ENCODE results near the gene FAM111A.

Gene FAM111A

DNA sequence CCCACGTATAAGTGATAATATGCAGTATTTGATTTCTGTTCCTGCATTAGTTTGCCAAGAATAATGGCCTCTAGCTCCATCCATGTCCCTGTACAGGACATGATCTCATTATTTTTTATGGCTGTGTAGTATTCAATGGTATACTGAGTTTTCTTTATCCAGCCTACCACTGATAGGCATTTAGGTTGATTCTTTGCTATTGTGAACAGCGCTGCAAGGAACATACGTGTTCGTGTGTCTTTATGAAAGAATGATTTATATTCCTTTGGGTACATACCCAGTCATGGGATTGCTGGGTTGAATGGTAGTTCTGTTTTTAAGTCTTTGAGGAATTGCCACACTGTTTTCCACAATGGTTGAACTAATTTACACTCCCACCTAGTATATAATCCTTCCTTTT, 1.5 kb upstream of the FAM111A start:
- DNase-seq (ENCODE audit: low spot score), result no peak

DNA sequence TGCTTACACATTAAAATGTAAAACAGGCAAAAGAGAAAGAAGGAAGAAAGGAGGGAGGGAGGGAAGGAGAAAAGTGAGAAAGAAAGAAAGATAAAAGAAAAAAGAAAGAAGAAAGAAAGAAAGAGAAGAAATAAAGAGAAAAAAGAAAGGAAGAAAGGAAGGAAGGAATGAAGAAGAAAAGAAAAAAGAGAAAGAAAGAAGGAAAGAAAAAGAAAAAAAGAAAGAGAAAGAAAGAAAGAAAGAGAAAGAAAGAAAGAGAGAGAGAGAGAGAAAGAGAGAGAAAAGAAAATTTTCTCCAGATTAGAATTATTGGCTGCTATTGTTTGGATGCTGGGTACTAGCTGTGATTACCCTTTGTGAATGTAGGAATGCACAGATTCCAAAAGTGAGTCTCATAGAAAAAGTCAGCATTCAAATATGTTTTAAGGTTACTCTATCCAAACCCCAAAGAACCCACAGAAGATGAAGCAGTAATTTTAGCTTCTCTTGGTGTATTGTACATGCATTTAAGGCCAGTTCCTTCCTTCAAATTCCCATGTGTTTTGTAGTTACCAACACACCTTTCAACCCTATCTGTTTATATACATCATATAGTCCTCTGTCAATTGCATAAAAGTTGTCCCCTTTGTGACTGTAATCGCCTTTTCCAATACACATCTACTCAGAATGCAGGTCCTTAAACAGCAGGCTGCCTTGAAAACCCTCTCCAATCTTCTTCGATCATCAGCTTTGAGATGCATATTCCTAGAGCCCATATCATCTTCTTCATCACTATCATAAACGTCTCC, 789 bp upstream of the FAM111A start:
- DNase-seq (ENCODE audit: low spot score), result no peak

DNA sequence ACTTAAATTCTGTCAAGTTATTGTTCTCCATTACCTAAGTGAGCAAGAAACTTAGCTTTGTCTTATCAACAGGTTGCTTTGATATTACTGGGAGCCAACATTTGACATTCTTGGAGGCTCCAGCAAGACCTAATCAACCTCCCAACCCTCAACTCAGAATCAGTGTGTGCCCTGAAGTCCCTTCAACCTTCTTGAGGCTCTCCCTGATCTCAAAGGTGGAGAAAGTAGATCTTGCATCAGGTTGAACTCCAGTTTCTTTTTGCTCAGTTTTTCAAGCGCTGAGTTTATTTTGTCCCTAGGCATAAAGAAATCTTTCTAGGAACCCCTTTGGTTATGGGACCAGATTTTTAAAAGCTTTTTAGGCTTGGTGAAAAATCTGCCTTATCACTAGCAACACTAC, 1.4 kb downstream of the FAM111A start:
- DNase-seq (ENCODE audit: low spot score), result no peak

DNA sequence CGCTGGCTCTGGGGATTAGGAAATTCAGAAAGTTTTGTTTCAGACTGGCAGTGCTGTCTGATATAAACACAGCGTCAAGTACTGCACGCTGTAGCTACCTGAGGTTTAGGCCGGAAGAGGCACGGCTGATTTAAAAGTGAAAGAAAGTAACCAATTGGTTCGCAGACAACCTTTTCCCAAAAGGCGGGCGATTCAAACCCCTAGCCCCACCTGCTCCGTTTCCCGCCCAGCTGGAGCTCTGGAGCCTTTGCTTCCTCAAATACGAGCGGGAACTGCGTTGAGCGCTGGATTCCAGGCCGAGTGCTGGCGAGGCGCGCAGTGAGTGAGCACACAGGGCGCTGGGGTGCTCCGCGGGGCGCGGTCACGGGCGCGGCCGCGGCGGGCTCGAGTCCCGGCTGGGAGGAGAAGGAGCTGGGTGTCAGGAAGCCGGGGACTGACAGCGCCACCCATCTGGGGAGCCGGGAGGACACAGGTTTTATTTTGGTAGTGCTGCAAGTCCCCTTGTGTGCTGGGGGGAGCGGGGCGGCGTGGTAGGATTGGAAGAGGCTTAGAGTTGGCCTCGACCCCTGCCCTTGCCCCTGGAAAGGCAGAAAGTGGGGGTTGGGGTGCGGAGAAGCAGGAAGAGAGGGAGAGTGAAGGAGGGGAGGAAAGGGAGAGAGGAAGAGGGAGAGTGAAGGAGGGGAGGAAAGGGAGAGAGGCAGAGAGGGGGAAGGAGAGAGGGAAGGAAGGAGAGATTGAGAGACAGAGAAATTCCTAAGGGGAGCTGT, 2.1 kb downstream of the FAM111A start:
- DNase-seq (ENCODE audit: low spot score), result peak; percentile 39

DNA sequence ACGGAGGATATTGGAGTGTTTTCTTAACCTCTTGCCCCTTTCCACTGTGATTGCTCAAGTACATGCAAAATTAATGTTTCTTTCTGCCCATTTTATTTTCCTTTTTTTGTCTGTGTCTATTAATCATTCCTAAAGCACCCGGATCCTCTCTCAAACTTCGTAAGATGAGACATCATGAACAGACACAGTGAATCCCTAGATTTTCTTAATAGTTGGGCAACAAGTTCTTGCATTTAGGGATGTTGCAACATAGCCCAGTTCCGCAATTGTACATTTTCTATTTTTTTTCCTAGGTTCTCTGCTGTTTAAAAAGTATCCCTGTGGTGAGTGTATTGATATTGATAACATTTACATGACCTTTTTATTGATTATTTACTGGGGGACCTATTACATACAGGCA, 2.9 kb downstream of the FAM111A start:
- DNase-seq (ENCODE audit: low spot score), result no peak

GRCh38 chr11:59151761-59152160, 9.1 kb downstream of the FAM111A start:
- no peak for DNase-seq (ENCODE audit: low spot score)

- no peak for DNase-seq (ENCODE audit: low spot score)
Measured at GRCh38 chr11:59152312-59152951, 9.8 kb downstream of the FAM111A start.

DNA sequence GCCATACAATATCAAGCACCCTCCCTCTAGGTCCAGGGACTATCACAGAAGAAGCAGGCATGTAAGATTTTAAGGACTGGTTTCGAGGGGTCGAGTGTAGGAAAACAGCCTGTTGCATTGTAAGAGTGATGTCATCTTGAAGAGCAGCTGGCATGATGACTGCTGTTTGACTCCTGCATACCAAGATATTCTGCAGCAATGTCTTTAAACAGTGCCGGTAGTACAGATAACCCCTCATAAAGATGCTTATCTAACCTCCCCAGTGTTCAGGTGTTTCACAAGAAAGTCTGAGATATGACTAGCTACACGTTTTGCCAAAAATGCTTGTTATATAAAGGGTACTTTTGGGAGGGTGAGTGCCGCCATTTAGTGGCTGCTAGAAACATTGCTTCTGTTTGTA, 12.0 kb downstream of the FAM111A start:
- no peak for DNase-seq (ENCODE audit: low spot score)

- DNase-seq (ENCODE audit: low spot score), result no peak
Measured at GRCh38 chr11:59157433-59157832, 14.8 kb downstream of the FAM111A start.

- peak; percentile 63 for DNase-seq (ENCODE audit: low spot score)
Measured at GRCh38 chr11:59158206-59159068, 15.8 kb downstream of the FAM111A start.

DNA sequence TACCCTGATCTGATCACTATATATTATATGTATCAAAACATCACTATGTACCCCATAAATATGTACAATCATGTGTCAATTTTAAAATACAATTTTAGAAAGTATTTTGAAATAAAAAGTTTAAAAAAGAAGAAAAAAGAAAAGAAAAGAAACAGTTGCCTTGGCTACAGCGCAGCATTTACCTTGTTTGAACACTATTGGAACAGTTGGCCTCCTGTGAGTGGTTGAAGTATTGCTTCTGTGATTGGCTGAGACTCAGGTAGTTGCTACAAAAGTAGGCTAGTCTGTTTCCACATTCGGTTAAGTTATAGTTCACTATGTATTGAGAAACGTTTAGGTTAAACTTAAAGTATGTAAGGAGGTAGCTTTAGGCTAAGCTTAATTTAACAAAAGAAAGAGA, 21.4 kb downstream of the FAM111A start:
- DNase-seq (ENCODE audit: low spot score), result no peak

DNA sequence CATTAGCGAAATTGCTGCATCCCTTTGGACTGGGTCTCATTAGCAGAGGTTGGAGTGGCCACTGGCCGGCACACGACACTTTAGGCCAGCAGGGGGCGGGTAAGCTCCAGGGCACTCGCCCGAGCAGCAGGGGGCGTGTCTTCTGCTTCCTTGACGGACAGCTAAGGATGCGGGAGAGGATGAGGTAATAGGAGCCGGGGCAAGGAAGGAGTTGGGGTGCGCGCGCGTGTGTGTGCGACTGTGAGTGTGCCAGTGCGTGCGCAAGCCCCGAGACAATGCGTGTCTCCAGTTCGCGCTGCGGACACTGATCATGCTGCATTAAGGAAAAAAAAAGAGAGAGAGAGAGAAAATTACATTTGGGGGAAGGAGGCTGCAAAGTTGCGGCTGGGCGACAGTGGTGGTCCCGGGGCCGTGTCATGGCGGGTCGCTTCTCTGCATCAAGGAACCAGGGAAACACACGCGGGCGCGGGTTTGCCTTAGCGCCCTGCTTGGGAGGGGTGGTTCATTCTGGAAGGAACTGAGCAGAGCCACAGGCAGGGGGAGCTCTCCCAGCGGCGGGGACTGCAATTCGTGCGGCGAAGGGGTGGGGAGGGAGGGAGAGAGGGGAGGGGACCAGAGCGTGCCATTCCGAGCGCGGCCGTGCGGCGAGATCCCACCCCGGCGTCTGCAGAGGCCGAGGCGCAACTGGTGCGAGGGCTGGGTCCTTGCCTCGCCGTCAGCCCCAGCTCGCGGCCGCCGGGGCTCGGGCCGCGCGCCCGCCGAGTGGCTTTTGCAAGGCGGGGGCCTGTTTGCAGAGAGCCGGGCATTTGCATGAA, 29.1 kb downstream of the FAM111A start, which contains the start of gene DTX4:
DTX4 (plus strand) TSS at position 625 of the 815 bp plus-strand sequence. CDS start 464 bp downstream, outside the sequence.
- peak; percentile 89 for DNase-seq (ENCODE audit: low spot score)

DNA sequence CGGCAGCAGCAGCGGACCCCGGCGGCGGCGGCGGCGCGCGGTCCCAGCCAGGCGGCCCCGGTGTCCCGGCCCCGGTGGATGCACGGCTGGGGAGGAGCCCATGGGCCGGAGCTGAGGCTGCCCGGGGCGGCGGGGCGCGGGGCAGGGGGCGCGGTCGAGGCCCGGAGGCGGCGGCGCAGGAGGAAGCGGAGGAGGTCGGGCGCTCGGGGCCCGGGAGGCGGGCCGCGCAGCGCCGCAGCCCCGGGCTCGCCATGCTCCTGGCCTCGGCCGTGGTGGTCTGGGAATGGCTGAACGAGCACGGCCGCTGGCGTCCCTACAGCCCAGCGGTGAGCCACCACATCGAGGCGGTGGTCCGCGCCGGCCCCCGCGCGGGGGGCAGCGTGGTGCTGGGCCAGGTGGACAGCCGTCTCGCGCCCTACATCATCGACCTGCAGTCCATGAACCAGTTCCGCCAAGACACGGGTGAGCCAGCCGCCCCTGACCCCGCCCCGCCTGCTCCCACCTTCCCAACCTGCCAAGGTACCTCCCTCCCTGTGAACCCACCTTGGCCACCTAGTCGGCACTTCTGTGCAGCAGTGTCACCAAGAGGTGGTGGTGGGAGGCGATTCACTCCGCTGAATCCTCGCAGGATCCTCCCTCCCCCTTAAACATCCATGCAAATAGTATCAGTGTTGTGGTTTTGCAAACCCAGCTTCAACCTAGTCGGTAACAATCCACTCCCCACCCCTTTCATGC, 29.9 kb downstream of the FAM111A start:
- DNase-seq (ENCODE audit: low spot score), result peak; percentile 15

DNA sequence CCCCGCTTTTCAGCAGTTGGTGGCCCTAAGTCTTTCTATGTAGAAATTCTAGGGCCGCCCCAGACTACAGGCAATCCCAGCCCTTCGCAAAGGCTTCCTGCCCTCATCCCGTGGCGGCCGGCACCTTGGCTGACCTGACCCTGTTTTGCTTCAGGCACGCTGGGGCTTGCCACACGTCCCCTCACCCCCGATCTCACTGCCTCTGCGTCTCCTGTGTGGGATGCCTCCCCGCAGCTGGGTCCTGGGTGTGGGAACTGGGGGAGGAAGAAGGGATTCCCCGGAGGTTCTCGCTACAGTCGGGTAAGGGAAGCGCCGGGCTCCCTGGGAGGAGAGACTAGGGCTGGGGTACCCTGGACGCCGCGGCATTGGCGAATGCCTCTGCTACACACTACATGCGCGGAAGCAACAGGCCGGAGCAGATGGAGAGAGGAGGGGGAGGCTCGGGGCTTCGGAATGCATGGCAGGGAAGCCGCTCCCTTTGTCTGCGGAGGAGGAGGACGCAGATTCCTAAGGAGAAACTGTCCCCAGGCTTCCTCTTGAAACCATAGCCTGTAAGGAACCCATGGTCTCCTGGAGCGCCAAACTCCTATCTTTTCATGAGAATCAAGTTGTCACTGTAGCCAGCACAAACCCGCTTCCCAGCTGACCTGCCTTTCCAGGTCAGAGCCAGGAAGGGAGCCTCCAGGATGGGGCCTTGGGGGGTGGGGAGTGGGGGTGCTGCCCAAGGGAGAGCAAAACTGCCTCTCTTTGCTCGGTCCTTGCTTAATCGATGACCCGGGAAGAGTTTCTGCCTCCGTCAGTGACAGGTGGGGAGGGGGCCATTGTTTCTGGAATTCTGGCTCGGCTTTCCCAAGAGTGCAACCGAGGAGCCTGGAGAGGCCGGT, 30.7 kb downstream of the FAM111A start:
- DNase-seq (ENCODE audit: low spot score), result peak; percentile 48

DNA sequence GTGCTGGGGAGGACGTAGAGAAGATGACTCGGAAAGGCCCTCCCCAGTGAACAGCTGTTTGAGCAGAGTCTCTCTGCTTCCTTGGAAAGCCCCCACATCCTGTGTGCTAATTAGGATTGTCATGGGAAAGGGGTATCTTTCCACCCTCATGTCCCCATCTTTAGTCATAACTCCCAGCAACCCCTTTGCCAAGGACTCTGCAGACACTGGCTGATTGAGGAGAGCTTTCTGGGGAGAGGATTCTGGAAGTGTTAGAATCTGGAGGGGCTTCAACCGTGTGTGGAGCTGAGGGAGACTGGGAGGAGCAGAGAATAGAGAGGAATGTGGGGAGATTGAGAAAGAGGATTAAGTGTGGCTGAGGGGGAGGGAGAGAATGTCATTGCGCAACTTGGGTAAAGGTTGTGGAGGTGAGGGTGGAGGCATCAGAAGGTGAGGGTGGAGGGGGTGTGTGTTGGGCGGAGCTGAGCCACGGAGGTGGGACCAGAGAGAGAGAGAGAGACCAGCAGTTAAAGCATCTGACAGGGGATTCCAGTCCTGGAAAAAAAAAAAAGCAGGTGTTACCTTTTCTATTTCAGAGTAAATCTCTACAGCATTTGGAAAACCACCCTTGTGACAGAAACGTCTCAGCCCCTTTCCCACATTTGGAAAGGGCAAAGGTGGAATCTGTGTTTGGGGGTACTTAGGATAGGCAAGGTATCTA, 31.5 kb downstream of the FAM111A start:
- no peak for DNase-seq (ENCODE audit: low spot score)

DNA sequence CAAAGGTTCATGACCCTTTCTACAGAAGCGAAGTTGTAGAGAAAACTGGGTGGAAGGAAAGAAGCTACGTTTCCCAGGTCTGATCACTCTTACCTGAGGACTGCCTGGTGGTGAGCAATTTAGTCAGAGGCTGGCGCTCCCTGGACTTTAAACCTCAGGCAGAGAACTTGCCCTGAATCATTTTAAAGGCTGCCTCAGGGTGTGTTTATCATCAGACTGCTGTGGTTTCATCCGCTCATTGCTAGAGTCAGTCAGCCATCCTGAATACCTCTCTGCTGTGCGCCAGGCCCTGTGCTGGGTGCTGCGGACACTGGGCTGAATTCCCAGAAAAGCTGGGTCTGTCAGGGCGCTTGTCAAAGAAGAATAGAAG, 32.0 kb downstream of the FAM111A start:
- DNase-seq (ENCODE audit: low spot score), result no peak

DNA sequence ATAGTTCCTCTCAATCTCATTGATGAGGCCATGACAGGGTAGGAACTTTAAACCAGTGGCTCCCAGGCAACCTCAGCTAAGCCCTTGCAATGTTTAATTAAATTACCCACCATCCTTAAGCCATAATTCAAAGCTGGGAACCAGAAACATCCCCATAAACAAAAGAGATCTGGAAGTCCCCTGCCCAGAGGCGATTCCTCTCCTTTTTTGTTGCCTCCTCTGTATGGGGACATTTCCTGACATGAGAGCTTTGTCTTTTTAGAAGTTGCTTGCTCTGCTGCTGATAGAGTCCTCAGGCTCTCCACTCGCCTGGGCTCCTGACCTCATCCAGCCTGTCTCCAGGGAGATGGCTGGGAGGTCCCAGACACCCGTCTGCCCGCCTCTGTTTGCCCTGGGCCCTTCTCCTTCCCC, 32.4 kb downstream of the FAM111A start:
- DNase-seq (ENCODE audit: low spot score), result peak; percentile 48

- DNase-seq (ENCODE audit: low spot score), result no peak
Measured at GRCh38 chr11:59176330-59176729, 33.7 kb downstream of the FAM111A start.
